ENCODE measurements around the gene SCAMP3. TPM values are rescaled to one million over a fixed set of nuclear protein-coding genes. Genes with fewer than 3 reads are reported as not detected.

The SCAMP3 gene
- total RNA-seq, 2 experiments from 2014 or later = 81.3 to 97.2 TPM

- ChIA-PET POLR2A (interaction anchor here (0.6 to 3.7 kb wide), 8 partner anchors 11 to 307 kb away, joined by 3 to 20 read pairs (median 3); partner anchors contain the start of genes ASH1L, CLK2 and TRIM46), CTCF (interaction anchor here (1.0 to 1.8 kb wide), 5 partner anchors 10 to 83 kb away, joined by 3 to 5 read pairs (median 4); partner anchors contain the start of gene KRTCAP2)
Observed at GRCh38 chr1:155256058-155256852, 5.9 kb downstream of the SCAMP3 start.

GRCh38 chr1:155255243-155256007 is 6.7 kb downstream of the SCAMP3 start, which contains the start of gene ENTREP3:
ENTREP3 (minus strand) TSS chr1:155255483; CDS start chr1:155254877, 606 bp downstream.
- ChIA-PET POLR2A (interaction anchor here (0.8 to 3.7 kb wide), 8 partner anchors 11 to 307 kb away, joined by 3 to 20 read pairs (median 3); partner anchors contain the start of genes ASH1L, CLK2 and TRIM46), CTCF (interaction anchor here (0.7 to 1.8 kb wide), 5 partner anchors 13 to 460 kb away, joined by 3 to 5 read pairs (median 4); partner anchors contain the start of gene KRTCAP2)
- Mint-ChIP-seq H3K27ac (peak within 1 kb of the TSS; percentile 66), H3K4me1 (ENCODE audit: low read depth) (peaks cover 35% of the 10 kb centered on the region), H3K27me3 (no peaks in the 10 kb centered on the region), H3K9me3 (no peaks in the 10 kb centered on the region), H3K4me3 (peak within 1 kb of the TSS; percentile 77), H3K36me3 (ENCODE audit: low read depth) (peaks cover 29% of the 10 kb centered on the region)
- peak; percentile 78 for ATAC-seq
- TF ChIP-seq, protein P1, sequence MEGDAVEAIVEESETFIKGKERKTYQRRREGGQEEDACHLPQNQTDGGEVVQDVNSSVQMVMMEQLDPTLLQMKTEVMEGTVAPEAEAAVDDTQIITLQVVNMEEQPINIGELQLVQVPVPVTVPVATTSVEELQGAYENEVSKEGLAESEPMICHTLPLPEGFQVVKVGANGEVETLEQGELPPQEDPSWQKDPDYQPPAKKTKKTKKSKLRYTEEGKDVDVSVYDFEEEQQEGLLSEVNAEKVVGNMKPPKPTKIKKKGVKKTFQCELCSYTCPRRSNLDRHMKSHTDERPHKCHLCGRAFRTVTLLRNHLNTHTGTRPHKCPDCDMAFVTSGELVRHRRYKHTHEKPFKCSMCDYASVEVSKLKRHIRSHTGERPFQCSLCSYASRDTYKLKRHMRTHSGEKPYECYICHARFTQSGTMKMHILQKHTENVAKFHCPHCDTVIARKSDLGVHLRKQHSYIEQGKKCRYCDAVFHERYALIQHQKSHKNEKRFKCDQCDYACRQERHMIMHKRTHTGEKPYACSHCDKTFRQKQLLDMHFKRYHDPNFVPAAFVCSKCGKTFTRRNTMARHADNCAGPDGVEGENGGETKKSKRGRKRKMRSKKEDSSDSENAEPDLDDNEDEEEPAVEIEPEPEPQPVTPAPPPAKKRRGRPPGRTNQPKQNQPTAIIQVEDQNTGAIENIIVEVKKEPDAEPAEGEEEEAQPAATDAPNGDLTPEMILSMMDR (IDR thresholded peaks at IDR 0.05) = no peak
- intact Hi-C loops (cut with micrococcal nuclease) = loop anchor here (10.0 kb wide), 1 partner anchor 339 kb away; no protein-coding TSS in a partner anchor
- peak; percentile 88 for DNase-seq

More at GRCh38 chr1:155256058-155256852, 5.9 kb downstream of the SCAMP3 start:
- H3K4me1 Mint-ChIP-seq (ENCODE audit: low read depth) = peaks cover 36% of the 10 kb centered on the region
- no peaks in the 10 kb centered on the region for H3K27me3 Mint-ChIP-seq
- ATAC-seq = no peak
- peak overlapping the region; percentile 77 for H3K4me3 Mint-ChIP-seq
- DNase-seq = no peak
- peak overlapping the region; percentile 13 for H3K27ac Mint-ChIP-seq
- intact Hi-C loops (cut with micrococcal nuclease) = loop anchor here (10.0 kb wide), 1 partner anchor 339 kb away; no protein-coding TSS in a partner anchor
- H3K9me3 Mint-ChIP-seq = no peaks in the 10 kb centered on the region
- TF ChIP-seq, protein P1 (IDR thresholded peaks at IDR 0.05) = no peak
- peaks cover 36% of the 10 kb centered on the region for H3K36me3 Mint-ChIP-seq (ENCODE audit: low read depth)

DNA sequence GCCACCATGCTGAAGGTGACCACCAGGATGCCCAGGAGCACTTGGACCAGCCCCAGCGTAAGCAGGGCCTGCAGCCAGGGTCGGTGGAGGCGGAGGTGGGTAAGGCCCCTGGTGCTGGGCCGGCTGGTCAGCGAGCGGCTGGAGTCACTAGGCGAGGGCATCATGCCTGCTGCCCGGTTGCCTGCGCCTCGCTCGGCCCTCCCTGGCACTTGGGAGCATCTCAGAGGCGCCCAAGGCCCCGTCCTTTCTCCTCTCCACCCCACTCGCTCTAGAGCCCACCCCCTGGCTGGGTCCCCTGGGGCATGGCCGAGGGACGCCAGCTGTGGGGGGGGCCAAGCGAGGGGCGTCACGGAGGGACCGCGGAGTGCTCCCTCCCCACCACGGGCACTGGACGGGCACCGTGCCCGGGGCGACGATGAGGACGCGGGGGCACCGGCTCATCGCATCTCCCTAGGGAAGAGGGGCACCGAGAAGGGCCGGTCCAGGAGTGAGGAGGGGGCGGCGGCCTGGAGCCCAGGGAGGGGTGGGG is 7.4 kb downstream of the SCAMP3 start:
- TF ChIP-seq, protein P1 (IDR thresholded peaks at IDR 0.05) = no peak
- no peaks in the 10 kb centered on the region for H3K9me3 Mint-ChIP-seq
- DNase-seq (no peak), ATAC-seq (no peak)
- CTCF ChIA-PET = interaction anchor here (0.7 to 1.8 kb wide), 5 partner anchors 13 to 461 kb away, joined by 3 to 5 read pairs (median 4); partner anchors contain the start of gene KRTCAP2
- intact Hi-C loops (cut with micrococcal nuclease) = loop anchor here (10.0 kb wide), 1 partner anchor 340 kb away; no protein-coding TSS in a partner anchor
- peak overlapping the region; percentile 34 for H3K27ac Mint-ChIP-seq
- H3K36me3 Mint-ChIP-seq (ENCODE audit: low read depth) = peaks cover 24% of the 10 kb centered on the region
- POLR2A ChIA-PET = interaction anchor here (0.9 to 3.7 kb wide), 3 partner anchors 17 to 70 kb away, joined by 3 to 20 read pairs (median 3); partner anchors contain the start of gene CLK2
- peaks cover 31% of the 10 kb centered on the region for H3K4me1 Mint-ChIP-seq (ENCODE audit: low read depth)
- H3K27me3 Mint-ChIP-seq = no peaks in the 10 kb centered on the region
- H3K4me3 Mint-ChIP-seq = peak overlapping the region; percentile 77

DNA sequence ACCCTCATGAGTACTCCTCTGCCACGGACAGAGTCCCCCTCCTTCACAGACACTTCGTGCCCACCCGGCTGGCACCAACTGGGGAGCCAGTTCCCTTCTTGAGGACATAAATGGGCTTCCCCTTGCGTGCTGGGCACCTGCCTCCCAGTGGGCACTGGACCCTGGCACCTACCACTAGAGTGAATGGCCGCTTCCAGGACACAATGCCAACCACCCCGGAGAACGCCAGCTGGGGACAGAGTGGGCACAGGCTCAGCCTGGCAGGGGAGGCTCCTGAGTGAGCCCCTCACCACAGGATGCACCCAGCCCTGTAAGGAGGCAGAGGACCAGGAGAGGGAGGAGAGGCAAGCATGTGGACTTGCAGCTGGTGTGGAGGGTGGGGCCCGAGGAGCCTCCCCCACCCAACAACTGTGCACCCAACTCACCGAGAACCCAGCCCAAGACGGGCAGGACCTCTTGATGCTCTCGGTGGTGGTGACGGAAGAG is 7.9 kb downstream of the SCAMP3 start:
- no peak for ATAC-seq
- no peaks in the 10 kb centered on the region for H3K27me3 Mint-ChIP-seq
- H3K27ac Mint-ChIP-seq = peak overlapping the region; percentile 28
- no peaks in the 10 kb centered on the region for H3K9me3 Mint-ChIP-seq
- POLR2A ChIA-PET = interaction anchor here (0.9 to 3.7 kb wide), 4 partner anchors 10 to 70 kb away, joined by 3 to 20 read pairs (median 4); partner anchors contain the start of gene CLK2
- TF ChIP-seq, protein P1 (IDR thresholded peaks at IDR 0.05) = no peak
- intact Hi-C loops (cut with micrococcal nuclease) = loop anchor here (10.0 kb wide), 1 partner anchor 341 kb away; no protein-coding TSS in a partner anchor
- peak overlapping the region; percentile 77 for H3K4me3 Mint-ChIP-seq
- no peak for DNase-seq
- H3K4me1 Mint-ChIP-seq (ENCODE audit: low read depth) = peaks cover 31% of the 10 kb centered on the region
- CTCF ChIA-PET = no interaction called here
- peaks cover 21% of the 10 kb centered on the region for H3K36me3 Mint-ChIP-seq (ENCODE audit: low read depth)
